Measurements from ENCODE around the gene WDR88.

- TF ChIP-seq POLR2AphosphoS5 (IDR thresholded peaks at IDR 0.05; ENCODE audit: low read depth, low read length), result no peak
- no peak for TF ChIP-seq SIN3A (IDR thresholded peaks at IDR 0.05; ENCODE audit: borderline replicate concordance, insufficient read depth, low read length)
- no peak for TF ChIP-seq TAF1 (IDR thresholded peaks at IDR 0.05; ENCODE audit: borderline replicate concordance, insufficient read depth, low read length)
Measured at GRCh38 chr19:33132021-33132420, at the start of gene WDR88.
